Activated T-cell treated with anti-CD3 and anti-CD28 coated beads, Interleukin-2, amount 50 U/mL, for 24 hours (primary cell): Measurements from ENCODE around the gene RASL10B.
"Not testable (repeated sequence)": the region's sequence is repeated elsewhere in the genome, so short reads cannot be mapped to it uniquely, and the experiment has no call there.

Experiments
- DNase-seq: peaks from one replicate; pipeline ENCODE4 v3.0.0-alpha.2; 2020
- H3K27ac Mint-ChIP-seq: 2 replicates; pipeline ENCODE4 v1.8.0; 2020; ENCODE audit warnings: mild to moderate bottlenecking, mixed read lengths
- H3K27me3 Mint-ChIP-seq: 2 replicates; pipeline ENCODE4 v1.8.0; 2020; ENCODE audit warnings: mixed read lengths
- H3K36me3 Mint-ChIP-seq: 2 replicates; pipeline ENCODE4 v1.8.0; 2020; ENCODE audit warnings: low read depth, mixed read lengths
- H3K4me1 Mint-ChIP-seq: 2 replicates; pipeline ENCODE4 v1.8.0; 2020; ENCODE audit warnings: low read depth, mixed read lengths
- H3K4me3 Mint-ChIP-seq: 2 replicates; pipeline ENCODE4 v1.8.0; 2020; ENCODE audit warnings: mild to moderate bottlenecking, moderate library complexity, mixed read lengths
- H3K9me3 Mint-ChIP-seq: 2 replicates; pipeline ENCODE4 v1.8.0; 2020; ENCODE audit warnings: mixed read lengths

RASL10B gene

DNA sequence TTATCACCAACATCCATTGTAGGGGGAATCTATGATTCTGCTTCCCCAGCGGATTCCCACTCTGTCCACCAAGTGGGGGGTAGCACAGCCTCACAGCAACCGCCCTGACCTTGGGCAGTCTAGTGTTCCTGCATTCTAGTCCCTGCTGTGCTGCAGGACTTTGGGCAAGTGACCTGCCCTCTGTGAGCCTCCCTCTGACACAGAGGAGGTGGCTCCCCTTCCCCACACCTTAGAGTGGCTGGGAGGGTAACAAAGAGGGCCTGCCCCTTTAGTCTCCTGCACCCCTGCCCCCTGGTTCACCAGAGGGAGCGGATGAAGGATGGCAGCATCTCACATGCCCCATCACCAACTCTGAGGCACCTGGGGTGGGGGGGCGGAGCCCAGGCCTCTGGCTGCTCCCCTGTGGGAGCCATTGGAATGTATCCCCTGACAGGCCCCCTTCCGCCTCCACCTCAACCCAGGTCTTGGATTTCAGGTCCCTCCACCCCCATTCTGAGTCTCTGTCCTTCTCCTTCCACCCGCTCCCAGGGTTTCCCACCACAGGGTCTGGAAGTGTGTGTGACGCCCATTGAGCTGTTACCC is 11.5 kb downstream of the RASL10B start:
- Mint-ChIP-seq H3K4me3 (no peak overlapping the region), H3K27me3 (peaks cover 42% of the 10 kb centered on the region)

DNA sequence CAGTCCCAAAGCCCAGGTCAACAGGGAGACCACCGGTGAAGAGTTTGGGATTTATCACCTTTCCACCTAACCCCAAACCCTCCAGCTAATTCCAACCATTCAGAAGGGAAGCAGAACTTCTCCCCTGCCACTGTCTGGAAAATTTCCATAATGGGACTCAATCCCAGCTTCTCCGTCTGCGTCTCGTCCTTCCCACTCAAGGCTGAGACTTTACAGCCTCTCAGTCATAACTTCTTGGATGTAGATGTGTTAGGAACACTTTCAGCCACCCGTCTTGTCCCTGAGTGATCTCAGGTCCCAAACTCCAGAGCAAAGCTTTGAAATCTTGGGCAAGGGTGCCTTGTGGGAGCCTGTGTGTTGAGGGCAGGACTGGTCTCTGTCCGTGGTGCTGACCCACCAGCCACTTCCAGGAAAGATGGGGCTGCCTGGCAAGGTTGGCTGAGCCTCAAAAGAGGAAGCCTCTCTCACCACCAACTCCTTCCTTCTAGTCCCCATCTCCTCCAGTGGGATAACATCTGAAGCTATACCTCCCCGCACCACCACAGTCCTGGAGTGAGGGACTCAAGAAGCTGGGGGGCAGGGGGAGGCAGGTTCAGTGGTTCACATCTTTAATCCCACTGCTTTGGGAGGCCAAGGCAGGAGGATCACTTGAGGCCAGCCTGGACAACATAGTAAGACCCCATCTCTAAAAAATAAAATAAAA is 12.3 kb downstream of the RASL10B start:
- Mint-ChIP-seq H3K9me3 (no peaks in the 10 kb centered on the region), H3K27ac (no peak overlapping the region), H3K36me3 (no peaks in the 10 kb centered on the region), H3K27me3 (peaks cover 50% of the 10 kb centered on the region), H3K4me1 (peaks cover 22% of the 10 kb centered on the region), H3K4me3 (no peak overlapping the region)
- DNase-seq, result no peak

More for the DNA sequence above, 11.5 kb downstream of the RASL10B start:
- no peak overlapping the region for H3K27ac Mint-ChIP-seq
- H3K4me1 Mint-ChIP-seq, result peaks cover 14% of the 10 kb centered on the region
- DNase-seq, result no peak
- no peaks in the 10 kb centered on the region for H3K9me3 Mint-ChIP-seq
- H3K36me3 Mint-ChIP-seq, result no peaks in the 10 kb centered on the region

DNA sequence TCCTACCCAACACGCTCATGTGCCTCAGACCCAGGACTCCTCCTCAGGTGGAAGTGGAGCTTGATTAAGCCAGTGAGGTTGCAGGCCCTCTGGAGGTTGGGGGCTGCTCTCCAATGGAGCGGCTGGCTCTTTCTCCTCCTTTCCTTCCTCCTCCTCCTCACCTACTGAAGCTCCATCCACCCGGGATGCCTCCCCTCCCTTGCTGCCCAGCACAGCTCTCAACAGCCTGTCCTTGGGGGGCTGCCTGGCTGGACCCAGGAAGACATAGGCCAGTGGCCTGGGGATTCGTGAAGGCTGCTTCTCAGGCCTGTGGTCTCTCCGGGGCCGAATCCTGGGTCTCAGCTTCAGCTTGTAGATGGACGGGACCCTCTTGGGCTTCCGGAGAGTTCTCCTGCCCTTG is 13.4 kb downstream of the RASL10B start:
- Mint-ChIP-seq H3K9me3 (no peaks in the 10 kb centered on the region), H3K4me1 (peaks cover 29% of the 10 kb centered on the region), H3K27me3 (peaks cover 57% of the 10 kb centered on the region), H3K27ac (no peak overlapping the region), H3K4me3 (no peak overlapping the region), H3K36me3 (no peaks in the 10 kb centered on the region)
- no peak for DNase-seq

DNA sequence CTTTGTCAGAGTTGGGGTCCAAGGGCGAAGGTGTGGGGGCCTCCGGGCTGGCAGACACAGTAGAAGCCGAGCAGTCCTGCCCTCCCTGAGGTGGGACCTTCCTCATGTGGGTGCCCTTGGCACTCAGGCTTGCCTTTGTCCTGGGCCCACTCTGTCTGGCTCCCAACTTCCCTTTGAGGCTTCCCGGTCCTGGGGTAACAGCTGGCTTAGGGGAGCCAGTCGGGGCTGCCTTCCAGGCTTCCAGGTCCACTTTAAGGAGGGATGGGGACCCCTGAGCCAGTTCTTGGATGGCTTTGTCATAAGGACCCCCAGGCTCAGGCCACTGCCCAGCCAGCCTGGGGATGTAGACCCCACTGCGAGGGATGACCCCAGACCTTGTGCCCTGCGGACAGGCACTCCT is 13.8 kb downstream of the RASL10B start:
- H3K4me1 Mint-ChIP-seq, result peaks cover 32% of the 10 kb centered on the region
- no peak overlapping the region for H3K27ac Mint-ChIP-seq
- no peak for DNase-seq
- no peaks in the 10 kb centered on the region for H3K36me3 Mint-ChIP-seq
- no peak overlapping the region for H3K4me3 Mint-ChIP-seq
- peaks cover 57% of the 10 kb centered on the region for H3K27me3 Mint-ChIP-seq
- no peaks in the 10 kb centered on the region for H3K9me3 Mint-ChIP-seq

DNA sequence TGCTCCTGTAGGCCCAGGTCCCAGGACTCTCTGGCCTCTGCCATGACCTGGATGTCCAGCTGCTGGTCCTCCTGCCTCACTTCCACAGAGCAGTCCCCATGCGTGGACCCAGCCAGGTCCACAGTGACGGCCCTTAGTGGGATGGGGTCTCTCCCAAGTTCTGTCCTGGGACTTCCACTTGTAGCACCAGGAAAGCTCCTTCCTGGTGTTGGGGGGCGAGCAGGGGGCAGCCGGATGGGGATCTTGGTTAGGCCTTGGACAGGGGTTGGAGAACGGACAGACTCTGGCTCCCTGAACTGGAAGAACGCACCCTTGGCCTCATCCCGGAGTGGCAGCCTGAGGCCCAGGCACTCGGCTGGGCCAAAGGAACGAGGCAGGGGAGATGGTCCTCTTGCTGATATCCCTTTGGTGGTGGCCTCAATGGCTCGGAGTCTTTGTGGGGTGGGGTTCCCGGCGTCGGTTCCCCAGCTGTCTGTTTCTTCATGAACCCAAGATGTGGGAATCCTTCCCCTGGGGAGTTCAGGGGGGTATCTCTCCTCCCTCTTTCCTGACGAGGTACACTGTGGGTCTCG is 14.4 kb downstream of the RASL10B start:
- Mint-ChIP-seq H3K4me3 (no peak overlapping the region), H3K27me3 (peaks cover 58% of the 10 kb centered on the region), H3K9me3 (no peaks in the 10 kb centered on the region), H3K36me3 (no peaks in the 10 kb centered on the region), H3K4me1 (peaks cover 32% of the 10 kb centered on the region), H3K27ac (no peak overlapping the region)
- no peak for DNase-seq

DNA sequence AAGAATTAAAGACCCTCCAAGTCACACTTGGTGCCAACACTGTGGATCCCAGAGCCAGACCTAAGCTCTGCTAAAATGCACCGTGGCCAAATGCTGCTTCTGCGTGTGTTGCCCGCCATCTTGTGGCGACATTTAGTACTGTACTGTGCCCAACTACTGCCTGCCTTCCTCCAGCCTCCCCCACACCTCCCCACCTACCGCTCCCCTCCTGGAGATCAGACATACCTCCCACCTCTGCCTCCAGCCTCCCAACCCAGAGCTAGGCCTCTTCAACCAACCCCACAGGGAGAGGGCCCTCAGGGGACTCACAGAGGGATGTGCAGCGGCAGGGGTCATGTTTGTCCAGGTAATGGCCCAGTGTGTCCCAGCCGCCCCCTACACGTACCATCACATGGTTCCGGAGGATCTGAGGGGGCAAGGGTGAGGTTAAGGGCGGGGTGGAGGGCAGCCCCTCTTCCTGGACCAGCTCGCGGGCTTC is 16.1 kb downstream of the RASL10B start:
- Mint-ChIP-seq H3K36me3 (no peaks in the 10 kb centered on the region), H3K4me1 (peaks cover 25% of the 10 kb centered on the region), H3K4me3 (no peak overlapping the region), H3K9me3 (no peaks in the 10 kb centered on the region), H3K27me3 (peaks cover 59% of the 10 kb centered on the region), H3K27ac (no peak overlapping the region)
- DNase-seq, result peak; percentile 85

DNA sequence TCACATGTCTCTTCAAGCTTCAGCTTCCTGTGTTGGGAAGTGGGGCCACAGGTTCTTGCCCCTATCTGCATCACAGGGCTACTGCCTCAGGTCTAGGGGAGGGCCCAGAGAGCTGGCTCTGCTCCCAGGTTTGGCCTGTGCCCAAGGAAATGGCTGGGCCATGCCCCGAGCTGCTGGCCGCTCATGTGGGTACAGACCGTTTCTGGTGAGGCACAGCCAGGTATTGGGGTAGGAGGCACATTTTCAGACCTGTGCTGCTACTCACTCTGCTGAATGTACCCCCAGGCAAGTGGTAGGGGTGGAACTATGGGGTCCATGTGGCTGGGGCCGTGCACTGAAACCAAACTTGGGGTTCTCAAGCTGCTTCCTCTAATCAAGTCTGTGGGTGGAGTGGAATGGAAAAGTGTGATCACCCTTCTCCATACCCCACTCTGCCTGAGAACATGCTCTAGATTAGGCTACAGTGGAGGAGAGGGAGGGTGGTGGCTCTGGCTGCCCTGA is 17.0 kb downstream of the RASL10B start:
- peaks cover 25% of the 10 kb centered on the region for H3K4me1 Mint-ChIP-seq
- H3K9me3 Mint-ChIP-seq, result no peaks in the 10 kb centered on the region
- no peaks in the 10 kb centered on the region for H3K36me3 Mint-ChIP-seq
- H3K27me3 Mint-ChIP-seq, result peaks cover 61% of the 10 kb centered on the region
- H3K4me3 Mint-ChIP-seq, result no peak overlapping the region
- no peak overlapping the region for H3K27ac Mint-ChIP-seq
- no peak for DNase-seq

DNA sequence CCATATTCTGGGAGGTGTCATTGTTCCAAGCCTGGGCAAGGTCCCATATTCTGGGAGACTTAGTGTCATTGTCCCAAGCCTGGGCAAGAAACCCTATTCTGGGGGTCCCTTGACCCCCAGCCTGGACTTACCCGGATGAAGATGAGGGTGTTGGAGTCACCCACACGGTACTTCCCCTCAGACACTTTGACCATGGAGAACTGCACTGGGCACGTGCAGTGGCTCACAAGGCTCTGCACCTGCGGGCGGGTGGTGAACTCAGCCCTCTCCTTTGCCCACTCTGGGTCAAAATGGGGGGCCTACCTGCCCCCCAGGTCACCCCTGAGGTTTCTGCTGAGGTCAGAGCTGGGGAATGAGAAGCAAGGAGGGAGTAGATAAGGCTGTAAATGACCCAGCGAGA is 17.5 kb downstream of the RASL10B start:
- H3K36me3 Mint-ChIP-seq, result no peaks in the 10 kb centered on the region
- peaks cover 58% of the 10 kb centered on the region for H3K27me3 Mint-ChIP-seq
- no peak overlapping the region for H3K4me3 Mint-ChIP-seq
- no peaks in the 10 kb centered on the region for H3K9me3 Mint-ChIP-seq
- H3K4me1 Mint-ChIP-seq, result peaks cover 25% of the 10 kb centered on the region
- H3K27ac Mint-ChIP-seq, result no peak overlapping the region
- no peak for DNase-seq

DNA sequence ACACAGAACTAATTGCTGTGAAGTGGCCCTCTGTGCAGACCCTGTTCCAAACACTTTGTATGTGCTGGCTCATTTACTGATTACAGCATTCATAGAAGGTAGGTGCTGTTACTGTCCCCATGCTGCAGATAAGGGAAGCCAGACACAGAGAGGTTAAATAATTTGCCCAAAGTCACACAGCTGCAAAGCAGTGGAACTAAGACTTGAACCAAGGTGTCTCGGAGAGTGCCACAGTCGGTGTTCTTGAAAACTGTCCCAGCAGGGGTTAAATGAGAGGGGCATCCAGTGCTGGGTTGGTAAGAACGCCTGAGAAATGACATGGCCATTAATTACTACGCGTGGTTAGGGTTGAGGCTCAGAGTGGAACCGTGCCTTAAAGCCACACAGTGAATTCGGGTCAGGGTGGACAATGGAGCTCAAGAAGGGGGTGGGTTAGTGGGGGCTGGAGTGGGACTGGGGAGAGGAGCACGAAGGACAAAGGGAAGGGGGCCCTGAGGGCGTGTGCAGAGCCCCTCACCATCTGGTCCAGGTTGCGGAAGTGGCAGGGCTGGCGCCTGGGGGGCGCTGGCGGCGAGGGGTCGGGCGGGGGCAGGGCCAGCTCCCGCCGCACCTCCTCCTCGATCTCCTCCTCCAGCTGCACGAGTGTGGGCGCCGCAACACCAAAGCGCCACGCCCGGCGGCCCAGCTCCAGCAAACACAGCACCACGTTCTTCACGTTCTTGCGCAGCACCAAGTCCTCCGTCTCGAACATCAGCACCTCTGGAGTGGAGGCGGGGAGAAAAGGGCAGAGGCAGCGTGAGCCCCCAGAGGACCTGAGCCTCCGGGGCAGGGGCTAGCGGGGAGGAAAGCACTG is 18.3 kb downstream of the RASL10B start:
- no peak for DNase-seq
- Mint-ChIP-seq H3K4me3 (peak overlapping the region; percentile 23), H3K36me3 (no peaks in the 10 kb centered on the region), H3K27me3 (peaks cover 53% of the 10 kb centered on the region), H3K9me3 (no peaks in the 10 kb centered on the region), H3K4me1 (peaks cover 25% of the 10 kb centered on the region), H3K27ac (no peak overlapping the region)

DNA sequence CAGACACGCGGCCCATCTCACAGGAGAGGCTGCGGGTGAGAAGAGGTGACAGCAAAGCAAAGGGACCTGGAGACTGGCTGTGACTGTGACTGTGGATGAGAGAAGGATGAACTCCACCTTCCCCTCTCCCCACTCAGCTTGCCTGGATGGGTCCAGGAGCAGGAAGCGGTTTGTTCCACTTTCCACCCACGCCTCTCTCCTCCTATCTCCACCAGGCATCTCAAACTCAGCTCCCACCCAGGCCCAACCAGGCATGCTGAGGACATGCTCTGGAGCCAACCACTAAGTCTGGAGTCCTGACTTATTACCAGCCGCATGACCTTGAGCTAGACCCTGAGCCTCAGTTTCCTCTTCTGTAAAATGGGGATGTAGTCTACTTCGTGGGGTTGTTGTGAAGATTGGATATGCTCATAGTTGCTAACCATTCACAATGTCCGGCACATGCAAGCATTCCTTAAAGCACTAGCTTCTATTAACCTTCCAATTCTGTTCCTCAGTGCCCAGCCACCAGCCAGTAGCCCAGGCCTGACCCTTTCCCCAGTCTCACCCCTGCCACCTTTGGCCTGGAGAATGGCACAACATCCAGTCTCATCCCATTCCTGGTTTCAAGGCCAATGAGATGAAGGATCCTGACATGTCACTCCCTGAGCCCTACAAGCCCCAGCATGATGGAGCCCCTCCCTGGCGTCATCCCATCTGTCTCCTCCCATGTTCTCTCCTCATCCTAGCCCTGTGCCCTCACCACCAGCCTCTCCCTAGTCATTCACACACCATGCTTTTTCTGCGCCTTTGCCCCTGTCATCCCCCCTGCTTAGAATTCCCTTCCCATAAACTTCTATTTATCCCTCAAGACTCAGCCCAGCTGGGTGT is 19.3 kb downstream of the RASL10B start:
- no peaks in the 10 kb centered on the region for H3K36me3 Mint-ChIP-seq
- no peak overlapping the region for H3K4me3 Mint-ChIP-seq
- H3K27ac Mint-ChIP-seq, result no peak overlapping the region
- no peak for DNase-seq
- peaks cover 53% of the 10 kb centered on the region for H3K27me3 Mint-ChIP-seq
- H3K9me3 Mint-ChIP-seq, result no peaks in the 10 kb centered on the region
- peaks cover 25% of the 10 kb centered on the region for H3K4me1 Mint-ChIP-seq

DNA sequence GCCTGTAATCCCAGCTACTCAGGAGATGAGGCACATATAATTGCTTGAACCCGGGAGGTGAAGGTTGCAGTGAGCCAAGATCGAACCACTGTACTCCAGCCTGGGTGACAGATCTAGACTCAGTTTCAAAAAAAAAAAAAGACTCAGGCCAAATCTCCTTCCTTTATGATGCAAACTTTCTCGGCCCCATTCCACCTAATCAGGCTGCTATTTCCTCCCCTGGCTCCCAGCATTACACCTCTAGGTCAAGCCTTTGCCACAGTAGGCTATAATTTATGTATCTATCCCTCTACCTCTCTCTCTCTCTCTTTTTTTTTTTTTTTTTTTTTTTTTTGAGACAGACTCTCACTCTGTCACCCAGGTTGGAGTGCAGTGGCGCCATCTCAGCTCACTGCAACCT is 20.1 kb downstream of the RASL10B start:
- not testable (repeated sequence) for DNase-seq, H3K36me3 Mint-ChIP-seq, H3K27ac Mint-ChIP-seq, H3K9me3 Mint-ChIP-seq, H3K4me3 Mint-ChIP-seq
- H3K27me3 Mint-ChIP-seq, result peaks cover 53% of the 10 kb centered on the region
- peaks cover 25% of the 10 kb centered on the region for H3K4me1 Mint-ChIP-seq

DNA sequence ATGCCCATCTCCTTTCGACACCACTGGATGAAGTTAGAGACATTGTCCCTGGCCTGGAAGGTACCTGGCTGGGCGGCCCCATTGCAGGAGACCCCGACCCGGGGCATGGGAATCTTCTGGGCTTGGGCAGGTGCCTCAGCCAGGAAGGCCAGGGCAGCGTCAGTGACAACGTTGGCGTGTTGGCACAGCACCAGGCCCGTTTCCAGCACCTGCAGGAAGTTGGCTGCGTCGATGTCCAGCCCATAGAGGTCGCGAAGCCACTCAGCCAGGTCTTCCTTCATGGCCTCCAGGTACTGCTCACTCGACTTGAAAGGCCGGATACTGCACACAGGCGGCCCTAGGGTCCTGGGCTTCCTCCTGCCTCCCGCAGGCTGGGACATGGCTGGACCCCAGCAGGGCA is 21.0 kb downstream of the RASL10B start:
- Mint-ChIP-seq H3K9me3 (no peaks in the 10 kb centered on the region), H3K4me1 (peaks cover 25% of the 10 kb centered on the region), H3K27ac (no peak overlapping the region), H3K36me3 (no peaks in the 10 kb centered on the region), H3K27me3 (peaks cover 53% of the 10 kb centered on the region), H3K4me3 (no peak overlapping the region)
- no peak for DNase-seq

DNA sequence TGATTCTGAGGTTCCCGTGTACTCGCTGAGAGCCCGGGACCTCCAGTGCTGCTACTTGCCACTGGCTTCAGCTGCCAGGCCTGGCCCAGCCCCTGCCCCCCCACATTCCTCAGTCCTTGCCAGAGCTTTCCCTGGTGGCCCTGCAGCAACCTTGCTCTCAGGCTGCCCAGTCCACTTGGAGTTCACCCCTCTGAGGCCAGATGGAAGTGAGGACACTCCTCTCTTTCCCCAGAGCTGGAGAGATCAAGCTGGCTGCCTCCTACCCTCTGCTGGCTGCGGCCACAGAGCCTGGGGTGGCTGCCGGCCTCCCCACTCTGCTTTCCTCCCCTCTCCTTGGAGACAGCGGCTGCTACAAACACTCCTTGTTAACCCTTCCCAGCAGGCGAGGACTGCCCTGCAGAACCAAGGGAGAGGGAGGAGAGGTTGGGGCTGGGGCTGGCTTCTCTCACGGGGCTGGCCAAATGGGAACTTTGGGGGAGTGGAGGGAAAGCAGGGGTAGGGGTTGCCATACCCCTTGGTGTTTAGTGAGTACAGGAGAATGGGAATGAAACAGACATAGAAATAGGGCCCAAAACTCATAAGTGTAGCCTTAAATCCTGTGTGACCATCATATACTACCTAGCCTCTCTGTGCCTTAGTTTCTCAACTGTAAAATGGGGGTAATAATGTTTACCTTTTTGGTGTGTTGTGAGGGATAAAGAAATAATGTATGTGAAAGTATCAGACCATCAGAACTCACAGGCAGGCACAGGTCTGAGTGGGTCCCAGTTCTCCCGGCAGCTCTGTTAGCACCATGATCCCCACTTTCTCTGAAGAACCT is 21.7 kb downstream of the RASL10B start, which contains the start of gene GAS2L2:
Gene GAS2L2 (minus strand): TSS at position 295 of the 820 bp plus-strand sequence. CDS start 389 bp downstream, outside the sequence.
- H3K27me3 Mint-ChIP-seq, result peaks cover 51% of the 10 kb centered on the region
- H3K36me3 Mint-ChIP-seq, result no peaks in the 10 kb centered on the region
- H3K27ac Mint-ChIP-seq, result no peak within 1 kb of the TSS
- peaks cover 20% of the 10 kb centered on the region for H3K4me1 Mint-ChIP-seq
- no peak for DNase-seq
- H3K9me3 Mint-ChIP-seq, result no peaks in the 10 kb centered on the region
- no peak within 1 kb of the TSS for H3K4me3 Mint-ChIP-seq
